ENCODE data around the gene ZNF775. TPM values are rescaled to one million over a fixed set of nuclear protein-coding genes. Genes with fewer than 3 reads are reported as not detected.

Gene ZNF775
- total and polyA plus RNA-seq, 2 of the 13 experiments (the other 11 are each of a cell fraction or from before 2014, with no cell fraction given), result 3.1 to 3.2 TPM

DNA sequence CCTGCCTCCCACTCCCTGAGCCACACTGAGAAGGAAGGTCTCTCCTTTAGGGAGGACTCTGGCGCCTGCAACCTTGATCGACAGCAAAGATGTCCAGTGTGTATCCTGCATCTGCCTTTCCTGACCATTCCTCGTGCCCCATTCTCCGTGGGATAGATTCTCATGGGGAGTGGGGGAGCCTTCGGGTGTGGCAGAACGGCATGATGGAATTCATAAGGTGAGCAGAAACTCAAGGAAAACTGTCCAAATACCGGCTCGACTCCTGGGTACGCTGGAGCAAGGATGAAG lies 37.1 kb upstream of the ZNF775 start:
- FAIRE-seq (no peak), DNase-seq (ENCODE audit: low spot score) (no peak), ATAC-seq (peak; percentile 1; the same call in 1 of the 3 replicates)
- Histone ChIP-seq H3K27me3 (ENCODE audit: control insufficient read depth in 1 of 2, insufficient read depth in 2 of 2, low read length in 2 of 2) (no peaks in the 10 kb centered on the region; a peak in 1 of 5 replicates), H2AFZ (ENCODE audit: low read length) (peak overlapping the region; percentile 44), H3K9me3 (ENCODE audit: low read length) (no peaks in the 10 kb centered on the region), H3K36me3 (replicated peaks in 1 of 2; ENCODE audit: control insufficient read depth in 1 of 2, insufficient read depth in 2 of 2, low read length in 2 of 2) (peaks cover 2 to 3% of the 10 kb centered on the region in 2 experiments; a peak in 2 of 5 replicates), H3K27ac (ENCODE audit: extremely low read length, insufficient read depth, low read length) (no peak overlapping the region), H3K4me1 (ENCODE audit: insufficient read depth, low read length) (peaks cover 41% of the 10 kb centered on the region), H3K79me2 (ENCODE audit: insufficient read depth, low read length) (peaks cover 3% of the 10 kb centered on the region), H3K4me3 (replicated peaks in 1 of 3; ENCODE audit: insufficient read depth in 1 of 3, low read depth in 2 of 3, low read length in 3 of 3) (peak overlapping the region; percentile 75 to 88 (median 86); a peak in 5 of 6 replicates), H3K4me2 (ENCODE audit: low read depth, low read length) (peak overlapping the region; percentile 88), H4K20me1 (ENCODE audit: insufficient read depth, low read length) (peaks cover 2% of the 10 kb centered on the region; the same call in 1 of the 2 replicates), H3K9ac (ENCODE audit: insufficient read depth, low read depth, low read length) (peak overlapping the region; percentile 53; the same call in 1 of the 2 replicates)
- intact Hi-C loops (cut with micrococcal nuclease; ENCODE audit: unreplicated experiment) (loop anchor here (5.0 kb wide), 1 partner anchor 45 kb away; no protein-coding TSS in a partner anchor), in situ Hi-C loops (cut with HindIII; ENCODE audit: extremely low pct_ligation_motif_present, low pct_unique_long_range_greater_than_20kb) (loop anchor here (5.0 kb wide), 1 partner anchor 60 kb away; no protein-coding TSS in a partner anchor)
- 18% methylated on average over 9 of the region's 9 CpGs for WGBS (ENCODE audit: low lambda C conversion rate)
- ChIA-PET CTCF (ENCODE audit: low intra/inter-chr PET ratio, low total read pairs) (no interaction called here), POLR2A (interaction anchor here (0.8 to 4.7 kb wide), 8 partner anchors 13 to 62 kb away, joined by 3 to 40 read pairs (median 8); partner anchors contain the start of genes ACTR3C, LRRC61 and REPIN1)
- BruUV-seq (replicated peaks), result no TSS peak
- TF ChIP-seq, protein P1, sequence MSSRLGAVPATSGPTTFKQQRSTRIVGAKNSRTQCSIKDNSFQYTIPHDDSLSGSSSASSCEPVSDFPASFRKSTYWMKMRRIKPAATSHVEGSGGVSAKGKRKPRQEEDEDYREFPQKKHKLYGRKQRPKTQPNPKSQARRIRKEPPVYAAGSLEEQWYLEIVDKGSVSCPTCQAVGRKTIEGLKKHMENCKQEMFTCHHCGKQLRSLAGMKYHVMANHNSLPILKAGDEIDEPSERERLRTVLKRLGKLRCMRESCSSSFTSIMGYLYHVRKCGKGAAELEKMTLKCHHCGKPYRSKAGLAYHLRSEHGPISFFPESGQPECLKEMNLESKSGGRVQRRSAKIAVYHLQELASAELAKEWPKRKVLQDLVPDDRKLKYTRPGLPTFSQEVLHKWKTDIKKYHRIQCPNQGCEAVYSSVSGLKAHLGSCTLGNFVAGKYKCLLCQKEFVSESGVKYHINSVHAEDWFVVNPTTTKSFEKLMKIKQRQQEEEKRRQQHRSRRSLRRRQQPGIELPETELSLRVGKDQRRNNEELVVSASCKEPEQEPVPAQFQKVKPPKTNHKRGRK (CRISPR knock-in tag; IDR thresholded peaks at IDR 0.05), result no peak
- TF ChIP-seq, protein P2, sequence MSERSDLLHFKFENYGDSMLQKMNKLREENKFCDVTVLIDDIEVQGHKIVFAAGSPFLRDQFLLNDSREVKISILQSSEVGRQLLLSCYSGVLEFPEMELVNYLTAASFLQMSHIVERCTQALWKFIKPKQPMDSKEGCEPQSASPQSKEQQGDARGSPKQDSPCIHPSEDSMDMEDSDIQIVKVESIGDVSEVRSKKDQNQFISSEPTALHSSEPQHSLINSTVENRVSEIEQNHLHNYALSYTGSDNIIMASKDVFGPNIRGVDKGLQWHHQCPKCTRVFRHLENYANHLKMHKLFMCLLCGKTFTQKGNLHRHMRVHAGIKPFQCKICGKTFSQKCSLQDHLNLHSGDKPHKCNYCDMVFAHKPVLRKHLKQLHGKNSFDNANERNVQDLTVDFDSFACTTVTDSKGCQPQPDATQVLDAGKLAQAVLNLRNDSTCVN (CRISPR knock-in tag; IDR thresholded peaks at IDR 0.05; ENCODE audit: borderline replicate concordance), result 0 out of 2 replicates have a peak, but pooled peaks have one; percentile 5
- peak; percentile 84 for TF ChIP-seq ZNF263 (CRISPR knock-in tag; IDR thresholded peaks at IDR 0.05)
- 0 out of 2 replicates have a peak, but pooled peaks have one; percentile 73 for TF ChIP-seq ZNF572 (CRISPR knock-in tag; IDR thresholded peaks at IDR 0.05)
- TF ChIP-seq ZFP90 (CRISPR knock-in tag; IDR thresholded peaks at IDR 0.05; ENCODE audit: borderline replicate concordance), result 0 out of 2 replicates have a peak, but pooled peaks have one; percentile 51
- TF ChIP-seq, protein P3, sequence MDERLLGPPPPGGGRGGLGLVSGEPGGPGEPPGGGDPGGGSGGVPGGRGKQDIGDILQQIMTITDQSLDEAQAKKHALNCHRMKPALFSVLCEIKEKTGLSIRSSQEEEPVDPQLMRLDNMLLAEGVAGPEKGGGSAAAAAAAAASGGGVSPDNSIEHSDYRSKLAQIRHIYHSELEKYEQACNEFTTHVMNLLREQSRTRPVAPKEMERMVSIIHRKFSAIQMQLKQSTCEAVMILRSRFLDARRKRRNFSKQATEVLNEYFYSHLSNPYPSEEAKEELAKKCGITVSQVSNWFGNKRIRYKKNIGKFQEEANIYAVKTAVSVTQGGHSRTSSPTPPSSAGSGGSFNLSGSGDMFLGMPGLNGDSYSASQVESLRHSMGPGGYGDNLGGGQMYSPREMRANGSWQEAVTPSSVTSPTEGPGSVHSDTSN (CRISPR knock-in tag; IDR thresholded peaks at IDR 0.05), result peak; percentile 40; the same call in 1 of the 2 replicates
- TF ChIP-seq, protein P4, sequence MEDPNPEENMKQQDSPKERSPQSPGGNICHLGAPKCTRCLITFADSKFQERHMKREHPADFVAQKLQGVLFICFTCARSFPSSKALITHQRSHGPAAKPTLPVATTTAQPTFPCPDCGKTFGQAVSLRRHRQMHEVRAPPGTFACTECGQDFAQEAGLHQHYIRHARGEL (CRISPR knock-in tag; IDR thresholded peaks at IDR 0.05), result no peak
- TF ChIP-seq, protein P5, sequence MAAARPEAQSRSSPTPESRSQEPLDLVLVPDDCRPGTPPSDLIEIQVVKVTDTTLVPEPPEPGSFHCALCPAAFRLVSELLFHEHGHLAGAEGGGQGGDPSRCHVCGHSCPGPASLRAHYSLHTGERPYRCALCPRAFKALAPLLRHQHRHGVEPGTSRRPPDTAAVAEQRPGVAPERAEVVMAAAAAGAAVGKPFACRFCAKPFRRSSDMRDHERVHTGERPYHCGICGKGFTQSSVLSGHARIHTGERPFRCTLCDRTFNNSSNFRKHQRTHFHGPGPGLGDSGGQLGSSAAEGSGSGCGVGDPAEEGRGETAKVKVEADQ (CRISPR knock-in tag; IDR thresholded peaks at IDR 0.05; ENCODE audit: borderline replicate concordance), result 0 out of 2 replicates have a peak, but pooled peaks have one; percentile 6
- TF ChIP-seq ZNF724P (CRISPR knock-in tag; IDR thresholded peaks at IDR 0.05; ENCODE audit: borderline replicate concordance), result no peak
- no peak for TF ChIP-seq KDM3A (CRISPR knock-in tag; IDR thresholded peaks at IDR 0.05; ENCODE audit: low read depth)
- TF ChIP-seq RNF2 (conservative IDR thresholded peaks at IDR 0.05; ENCODE audit: low read depth), result 0 out of 2 replicates have a peak, but pooled peaks have one; percentile 1
